ENCODE measurements around the gene STARD13.

- TF ChIP-seq CTCF (IDR thresholded peaks at IDR 0.05) (no peak), POLR2A (IDR thresholded peaks at IDR 0.05) (no peak)
Observed at GRCh38 chr13:33154911-33155310, 130.6 kb downstream of the STARD13 start.
